ENCODE measurements around the gene KPNB1.
A peak's percentile ranks its signal among the peaks of the same experiment; 100 is the strongest.

KPNB1 gene

GRCh38 chr17:47649153-47649971 is at the start of gene KPNB1:
KPNB1 (plus strand) TSS chr17:47649919; CDS start chr17:47650245, 326 bp downstream.
- no peak for TF ChIP-seq CTCF (conservative IDR thresholded peaks at IDR 0.05; ENCODE audit: low read depth, low read length)
- peak within 1 kb of the TSS; percentile 48; the same call in 1 of the 2 replicates for H2AFZ ChIP-seq (ENCODE audit: low read depth)
- H3K79me2 ChIP-seq (ENCODE audit: insufficient read depth, low read depth), result peaks cover 38% of the 10 kb centered on the region
- peak within 1 kb of the TSS; percentile 77 for H3K9ac ChIP-seq
- no peak within 1 kb of the TSS for H3K4me3 ChIP-seq (IDR thresholded peaks at IDR 0.05; ENCODE audit: insufficient read depth, low read depth, low read length)
- H3K4me2 ChIP-seq, result peak within 1 kb of the TSS; percentile 77
- peaks cover 42% of the 10 kb centered on the region for H3K4me1 ChIP-seq (ENCODE audit: low read depth, poor library complexity, severe bottlenecking)
- peaks cover 5% of the 10 kb centered on the region; the same call in 1 of the 2 replicates for H3K36me3 ChIP-seq (ENCODE audit: insufficient read depth)
- peaks cover 5% of the 10 kb centered on the region; the same call in 1 of the 2 replicates for H4K20me1 ChIP-seq (ENCODE audit: insufficient read depth)
- peak within 1 kb of the TSS; percentile 72 for H3K27ac ChIP-seq
- no peaks in the 10 kb centered on the region for H3K27me3 ChIP-seq (ENCODE audit: insufficient read depth, low read depth)

- H3K4me3 ChIP-seq (IDR thresholded peaks at IDR 0.05; ENCODE audit: insufficient read depth, low read depth, low read length), result no peak overlapping the region
- no peak for TF ChIP-seq CTCF (conservative IDR thresholded peaks at IDR 0.05; ENCODE audit: low read depth, low read length)
- peak overlapping the region; percentile 27; the same call in 1 of the 2 replicates for H3K27ac ChIP-seq
- peaks cover 70% of the 10 kb centered on the region for H3K4me1 ChIP-seq (ENCODE audit: low read depth, poor library complexity, severe bottlenecking)
- H4K20me1 ChIP-seq (ENCODE audit: insufficient read depth), result no peaks in the 10 kb centered on the region
- peak overlapping the region; percentile 18; the same call in 1 of the 2 replicates for H3K4me2 ChIP-seq
- H3K36me3 ChIP-seq (ENCODE audit: insufficient read depth), result peaks cover 3% of the 10 kb centered on the region; the same call in 1 of the 2 replicates
- H3K27me3 ChIP-seq (ENCODE audit: insufficient read depth, low read depth), result no peaks in the 10 kb centered on the region
- no peak overlapping the region for H3K9ac ChIP-seq
- no peak overlapping the region for H2AFZ ChIP-seq (ENCODE audit: low read depth)
- H3K79me2 ChIP-seq (ENCODE audit: insufficient read depth, low read depth), result no peaks in the 10 kb centered on the region
These were observed 45.7 kb upstream of the KPNB1 start for GRCh38 chr17:47603830-47604597.

- H2AFZ ChIP-seq (ENCODE audit: low read depth), result no peak overlapping the region
- H3K27me3 ChIP-seq (ENCODE audit: insufficient read depth, low read depth), result no peaks in the 10 kb centered on the region
- H3K4me2 ChIP-seq, result peak overlapping the region; percentile 18; the same call in 1 of the 2 replicates
- H4K20me1 ChIP-seq (ENCODE audit: insufficient read depth), result no peaks in the 10 kb centered on the region
- no peak overlapping the region for H3K4me3 ChIP-seq (IDR thresholded peaks at IDR 0.05; ENCODE audit: insufficient read depth, low read depth, low read length)
- H3K9ac ChIP-seq, result no peak overlapping the region
- peak overlapping the region; percentile 27; the same call in 1 of the 2 replicates for H3K27ac ChIP-seq
- peaks cover 3% of the 10 kb centered on the region; the same call in 1 of the 2 replicates for H3K36me3 ChIP-seq (ENCODE audit: insufficient read depth)
- TF ChIP-seq CTCF (conservative IDR thresholded peaks at IDR 0.05; ENCODE audit: low read depth, low read length), result no peak
- H3K4me1 ChIP-seq (ENCODE audit: low read depth, poor library complexity, severe bottlenecking), result peaks cover 75% of the 10 kb centered on the region
- H3K79me2 ChIP-seq (ENCODE audit: insufficient read depth, low read depth), result no peaks in the 10 kb centered on the region
These were observed 45.2 kb upstream of the KPNB1 start for GRCh38 chr17:47604598-47604927.

- no peak for TF ChIP-seq CTCF (conservative IDR thresholded peaks at IDR 0.05; ENCODE audit: low read depth, low read length)
- H3K9ac ChIP-seq, result no peak overlapping the region
- peak overlapping the region; percentile 18; the same call in 1 of the 2 replicates for H3K4me2 ChIP-seq
- H3K27ac ChIP-seq, result peak overlapping the region; percentile 27; the same call in 1 of the 2 replicates
- no peaks in the 10 kb centered on the region for H4K20me1 ChIP-seq (ENCODE audit: insufficient read depth)
- H3K4me3 ChIP-seq (IDR thresholded peaks at IDR 0.05; ENCODE audit: insufficient read depth, low read depth, low read length), result no peak overlapping the region
- no peak overlapping the region for H2AFZ ChIP-seq (ENCODE audit: low read depth)
- peaks cover 3% of the 10 kb centered on the region; the same call in 1 of the 2 replicates for H3K36me3 ChIP-seq (ENCODE audit: insufficient read depth)
- H3K27me3 ChIP-seq (ENCODE audit: insufficient read depth, low read depth), result no peaks in the 10 kb centered on the region
- H3K4me1 ChIP-seq (ENCODE audit: low read depth, poor library complexity, severe bottlenecking), result peaks cover 80% of the 10 kb centered on the region
- no peaks in the 10 kb centered on the region for H3K79me2 ChIP-seq (ENCODE audit: insufficient read depth, low read depth)
These were observed 44.7 kb upstream of the KPNB1 start for GRCh38 chr17:47605011-47605410.

Data from KMS-11 (cell line).